Panc1 (cell line): ENCODE results near the gene TM9SF4.

ENCODE experiments used
- POLR2AphosphoS5 ChIP-seq: IDR thresholded peaks from 2 replicates; pipeline ENCODE4 v1.6.1; 2012; ENCODE audit warnings: mild to moderate bottlenecking, low read depth, low read length, moderate library complexity
- SIN3A ChIP-seq: IDR thresholded peaks from 2 replicates; pipeline ENCODE4 v1.6.1; 2012; ENCODE audit warnings: low read depth, mild to moderate bottlenecking, low read length, moderate library complexity, borderline replicate concordance; ENCODE audit not compliant: insufficient read depth
- TCF7L2 ChIP-seq: IDR thresholded peaks from 2 replicates; pipeline ENCODE4 v1.6.1; 2011; ENCODE audit warnings: mild to moderate bottlenecking, low read depth, low read length, inconsistent platforms
- TF ChIP-seq, protein P1 (sequence below): fragments of 450-650 bp; IDR thresholded peaks from 2 replicates; pipeline ENCODE4 v1.5.1; 2017; ENCODE audit warnings: mild to moderate bottlenecking
- TF ChIP-seq, protein P2 (sequence below), 2 experiments: IDR thresholded peaks; 2 replicates each; pipeline ENCODE4 v1.6.1; 2011 to 2012; ENCODE audit warnings: low read depth in 2 of 2, control low read depth in 1 of 2, low read length in 1 of 2, mild to moderate bottlenecking in 1 of 2, moderate library complexity in 1 of 2; ENCODE audit not compliant: insufficient read depth in 1 of 2

DNA sequence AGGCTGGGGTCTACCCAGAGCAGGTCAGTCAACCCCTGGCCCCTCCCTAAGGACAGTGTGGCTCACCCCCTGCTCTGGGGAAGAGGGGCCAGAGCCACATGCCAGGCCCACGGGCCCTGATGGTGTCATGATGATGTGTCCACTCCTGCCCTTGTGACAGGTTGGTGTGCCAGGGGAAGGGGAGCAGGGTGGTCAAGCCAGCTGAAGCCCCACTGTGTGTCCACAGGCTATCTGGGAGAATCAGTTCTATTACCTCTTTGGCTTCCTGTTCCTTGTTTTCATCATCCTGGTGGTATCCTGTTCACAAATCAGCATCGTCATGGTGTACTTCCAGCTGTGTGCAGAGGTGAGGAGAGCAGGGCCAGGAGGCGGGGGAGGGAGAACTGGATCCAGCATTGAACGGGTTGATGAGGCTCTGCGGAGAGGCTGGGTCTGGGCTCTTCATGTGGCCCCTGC is 50.3 kb downstream of the TM9SF4 start:
- TF ChIP-seq SIN3A = no peak
- TF ChIP-seq, protein P1, sequence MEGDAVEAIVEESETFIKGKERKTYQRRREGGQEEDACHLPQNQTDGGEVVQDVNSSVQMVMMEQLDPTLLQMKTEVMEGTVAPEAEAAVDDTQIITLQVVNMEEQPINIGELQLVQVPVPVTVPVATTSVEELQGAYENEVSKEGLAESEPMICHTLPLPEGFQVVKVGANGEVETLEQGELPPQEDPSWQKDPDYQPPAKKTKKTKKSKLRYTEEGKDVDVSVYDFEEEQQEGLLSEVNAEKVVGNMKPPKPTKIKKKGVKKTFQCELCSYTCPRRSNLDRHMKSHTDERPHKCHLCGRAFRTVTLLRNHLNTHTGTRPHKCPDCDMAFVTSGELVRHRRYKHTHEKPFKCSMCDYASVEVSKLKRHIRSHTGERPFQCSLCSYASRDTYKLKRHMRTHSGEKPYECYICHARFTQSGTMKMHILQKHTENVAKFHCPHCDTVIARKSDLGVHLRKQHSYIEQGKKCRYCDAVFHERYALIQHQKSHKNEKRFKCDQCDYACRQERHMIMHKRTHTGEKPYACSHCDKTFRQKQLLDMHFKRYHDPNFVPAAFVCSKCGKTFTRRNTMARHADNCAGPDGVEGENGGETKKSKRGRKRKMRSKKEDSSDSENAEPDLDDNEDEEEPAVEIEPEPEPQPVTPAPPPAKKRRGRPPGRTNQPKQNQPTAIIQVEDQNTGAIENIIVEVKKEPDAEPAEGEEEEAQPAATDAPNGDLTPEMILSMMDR = no peak
- TF ChIP-seq POLR2AphosphoS5 = no peak
- TF ChIP-seq, protein P2, sequence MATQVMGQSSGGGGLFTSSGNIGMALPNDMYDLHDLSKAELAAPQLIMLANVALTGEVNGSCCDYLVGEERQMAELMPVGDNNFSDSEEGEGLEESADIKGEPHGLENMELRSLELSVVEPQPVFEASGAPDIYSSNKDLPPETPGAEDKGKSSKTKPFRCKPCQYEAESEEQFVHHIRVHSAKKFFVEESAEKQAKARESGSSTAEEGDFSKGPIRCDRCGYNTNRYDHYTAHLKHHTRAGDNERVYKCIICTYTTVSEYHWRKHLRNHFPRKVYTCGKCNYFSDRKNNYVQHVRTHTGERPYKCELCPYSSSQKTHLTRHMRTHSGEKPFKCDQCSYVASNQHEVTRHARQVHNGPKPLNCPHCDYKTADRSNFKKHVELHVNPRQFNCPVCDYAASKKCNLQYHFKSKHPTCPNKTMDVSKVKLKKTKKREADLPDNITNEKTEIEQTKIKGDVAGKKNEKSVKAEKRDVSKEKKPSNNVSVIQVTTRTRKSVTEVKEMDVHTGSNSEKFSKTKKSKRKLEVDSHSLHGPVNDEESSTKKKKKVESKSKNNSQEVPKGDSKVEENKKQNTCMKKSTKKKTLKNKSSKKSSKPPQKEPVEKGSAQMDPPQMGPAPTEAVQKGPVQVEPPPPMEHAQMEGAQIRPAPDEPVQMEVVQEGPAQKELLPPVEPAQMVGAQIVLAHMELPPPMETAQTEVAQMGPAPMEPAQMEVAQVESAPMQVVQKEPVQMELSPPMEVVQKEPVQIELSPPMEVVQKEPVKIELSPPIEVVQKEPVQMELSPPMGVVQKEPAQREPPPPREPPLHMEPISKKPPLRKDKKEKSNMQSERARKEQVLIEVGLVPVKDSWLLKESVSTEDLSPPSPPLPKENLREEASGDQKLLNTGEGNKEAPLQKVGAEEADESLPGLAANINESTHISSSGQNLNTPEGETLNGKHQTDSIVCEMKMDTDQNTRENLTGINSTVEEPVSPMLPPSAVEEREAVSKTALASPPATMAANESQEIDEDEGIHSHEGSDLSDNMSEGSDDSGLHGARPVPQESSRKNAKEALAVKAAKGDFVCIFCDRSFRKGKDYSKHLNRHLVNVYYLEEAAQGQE (IDR thresholded peaks at IDR 0.05; ENCODE audit: insufficient read depth in 1 of 2, low read depth in 2 of 2, low read length in 1 of 2) = no peak
- TF ChIP-seq TCF7L2 = no peak
